ENCODE results near the gene SOX13. TPM values are rescaled to one million over a fixed set of nuclear protein-coding genes. Genes with fewer than 3 reads are reported as not detected.

SOX13 gene
- total and polyA plus RNA-seq, 2 of the 4 experiments (the other 2 are of a cell fraction): 0.54 to 3.5 TPM

DNA sequence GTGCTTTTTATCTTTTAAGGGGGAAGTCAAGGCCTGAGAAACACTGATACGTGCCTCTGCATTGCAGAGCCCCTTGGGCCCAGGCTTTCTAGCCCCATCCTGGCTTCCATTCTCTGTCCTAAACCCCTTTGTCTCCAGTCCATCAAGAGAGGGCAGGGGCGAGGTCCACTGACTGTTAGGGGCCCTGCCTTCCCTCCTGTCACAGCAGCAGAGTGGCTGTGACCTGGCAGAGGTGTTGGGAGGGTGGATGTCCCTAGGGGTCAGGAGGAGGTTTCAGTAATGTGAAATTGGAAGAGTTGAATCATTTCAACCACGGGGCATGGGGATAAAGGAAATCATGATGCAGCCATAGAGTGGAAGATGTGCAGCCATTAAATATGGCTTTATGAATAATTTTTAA is 24.0 kb downstream of the SOX13 start:
- H2AK9ac ChIP-seq (replicated peaks; ENCODE audit: low read depth, low read length, poor library complexity): no peak overlapping the region
- ChIA-PET CTCF (no interaction called here), POLR2A (ENCODE audit: unreplicated experiment) (no interaction called here)
- H3K27me3 ChIP-seq (ENCODE audit: control insufficient read depth, insufficient read depth, low read length): no peaks in the 10 kb centered on the region
- no peak overlapping the region for H3K56ac ChIP-seq (ENCODE audit: extremely low read depth, insufficient read depth, low read length)
- no peak overlapping the region for H4K5ac ChIP-seq (ENCODE audit: low read depth, low read length)
- no peak overlapping the region for H3K4ac ChIP-seq (ENCODE audit: low read depth, low read length)
- no peak overlapping the region for H4K91ac ChIP-seq (ENCODE audit: insufficient read depth, low read depth, low read length)
- dilution Hi-C loops (cut with HindIII; ENCODE audit: low sequenced_read_pairs, unreplicated experiment): no loop called here
- no peak overlapping the region for H3K27ac ChIP-seq (ENCODE audit: insufficient read depth, low read length)
- ATAC-seq (ENCODE audit: low read depth) (no peak), DNase-seq (no peak)
- no peak overlapping the region for H3K18ac ChIP-seq (ENCODE audit: low read depth, low read length)
- H2BK5ac ChIP-seq (ENCODE audit: low read depth, low read length, poor library complexity, severe bottlenecking): no peak overlapping the region
- no peaks in the 10 kb centered on the region for H3K9me1 ChIP-seq (ENCODE audit: insufficient read depth, low read length)
- in situ Hi-C loops (cut with MboI; ENCODE audit: low sequenced_read_pairs): no loop called here
- no peaks in the 10 kb centered on the region for H3K36me3 ChIP-seq (ENCODE audit: control insufficient read depth, insufficient read depth, low read length)
- TF ChIP-seq FOS (IDR thresholded peaks at IDR 0.05; ENCODE audit: low read depth, low read length) (no peak), CEBPB (IDR thresholded peaks at IDR 0.05; ENCODE audit: low read depth, low read length) (no peak), MAZ (IDR thresholded peaks at IDR 0.05; ENCODE audit: borderline replicate concordance, low read depth, low read length) (no peak), POLR2A (IDR thresholded peaks at IDR 0.05; ENCODE audit: low read depth, low read length) (no peak), BHLHE40 (IDR thresholded peaks at IDR 0.05; ENCODE audit: low read depth, low read length) (no peak), RFX5 (IDR thresholded peaks at IDR 0.05; ENCODE audit: low read depth, low read length) (no peak), SMC3 (IDR thresholded peaks at IDR 0.05; ENCODE audit: low read depth, low read length) (no peak)
- TF ChIP-seq, protein P1, sequence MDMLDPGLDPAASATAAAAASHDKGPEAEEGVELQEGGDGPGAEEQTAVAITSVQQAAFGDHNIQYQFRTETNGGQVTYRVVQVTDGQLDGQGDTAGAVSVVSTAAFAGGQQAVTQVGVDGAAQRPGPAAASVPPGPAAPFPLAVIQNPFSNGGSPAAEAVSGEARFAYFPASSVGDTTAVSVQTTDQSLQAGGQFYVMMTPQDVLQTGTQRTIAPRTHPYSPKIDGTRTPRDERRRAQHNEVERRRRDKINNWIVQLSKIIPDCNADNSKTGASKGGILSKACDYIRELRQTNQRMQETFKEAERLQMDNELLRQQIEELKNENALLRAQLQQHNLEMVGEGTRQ (IDR thresholded peaks at IDR 0.05; ENCODE audit: low read depth, low read length): no peak
- TF ChIP-seq, protein P2, sequence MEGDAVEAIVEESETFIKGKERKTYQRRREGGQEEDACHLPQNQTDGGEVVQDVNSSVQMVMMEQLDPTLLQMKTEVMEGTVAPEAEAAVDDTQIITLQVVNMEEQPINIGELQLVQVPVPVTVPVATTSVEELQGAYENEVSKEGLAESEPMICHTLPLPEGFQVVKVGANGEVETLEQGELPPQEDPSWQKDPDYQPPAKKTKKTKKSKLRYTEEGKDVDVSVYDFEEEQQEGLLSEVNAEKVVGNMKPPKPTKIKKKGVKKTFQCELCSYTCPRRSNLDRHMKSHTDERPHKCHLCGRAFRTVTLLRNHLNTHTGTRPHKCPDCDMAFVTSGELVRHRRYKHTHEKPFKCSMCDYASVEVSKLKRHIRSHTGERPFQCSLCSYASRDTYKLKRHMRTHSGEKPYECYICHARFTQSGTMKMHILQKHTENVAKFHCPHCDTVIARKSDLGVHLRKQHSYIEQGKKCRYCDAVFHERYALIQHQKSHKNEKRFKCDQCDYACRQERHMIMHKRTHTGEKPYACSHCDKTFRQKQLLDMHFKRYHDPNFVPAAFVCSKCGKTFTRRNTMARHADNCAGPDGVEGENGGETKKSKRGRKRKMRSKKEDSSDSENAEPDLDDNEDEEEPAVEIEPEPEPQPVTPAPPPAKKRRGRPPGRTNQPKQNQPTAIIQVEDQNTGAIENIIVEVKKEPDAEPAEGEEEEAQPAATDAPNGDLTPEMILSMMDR (conservative IDR thresholded peaks at IDR 0.05; ENCODE audit: low read depth, low read length): no peak
- H4K8ac ChIP-seq (ENCODE audit: low read depth in 2 of 2, low read length in 2 of 2): no peak overlapping the region
- no peaks in the 10 kb centered on the region for H4K20me1 ChIP-seq (ENCODE audit: insufficient read depth, low read length)
- H3K79me1 ChIP-seq (ENCODE audit: low read depth in 1 of 2, low read length in 2 of 2): peaks cover 0 to 17% of the 10 kb centered on the region in 2 experiments; a peak in 2 of 4 replicates
- no peak overlapping the region for H3K4me3 ChIP-seq (ENCODE audit: insufficient read depth, low read depth, low read length)
- H2AK5ac ChIP-seq (ENCODE audit: low read depth, low read length): no peak overlapping the region
- no peak overlapping the region for H2BK120ac ChIP-seq (ENCODE audit: low read depth, low read length)
- no peak overlapping the region for H3K4me2 ChIP-seq (ENCODE audit: low read depth, low read length)
- intact Hi-C loops (cut with micrococcal nuclease): no loop called here
- H3K4me1 ChIP-seq (ENCODE audit: control insufficient read depth, insufficient read depth, low read length): no peaks in the 10 kb centered on the region; the same call in 1 of the 2 replicates
- H2AFZ ChIP-seq (replicated peaks; ENCODE audit: low read length, poor library complexity): no peak overlapping the region
- no peak overlapping the region for H2BK15ac ChIP-seq (ENCODE audit: low read depth, low read length)
- H3K9ac ChIP-seq (ENCODE audit: low read depth, low read length): no peak overlapping the region
- no peaks in the 10 kb centered on the region for H3K9me3 ChIP-seq (ENCODE audit: control insufficient read depth, insufficient read depth, low read length)
- no CpG with 5 or more reads among the region's 3 CpGs for WGBS, 2 experiments (ENCODE audit: extremely low coverage in 2 of 2, insufficient read length in 1 of 2)
- no peak overlapping the region for H3K14ac ChIP-seq (replicated peaks; ENCODE audit: low read depth, low read length)
- H2BK20ac ChIP-seq (ENCODE audit: low read depth, low read length): no peak overlapping the region
- H3K23ac ChIP-seq (ENCODE audit: low read depth, low read length): no peak overlapping the region
- no TSS peak for BruUV-seq (replicated peaks)
